Cardiac fibroblast (primary cell): ENCODE results near the gene ANKRD1.

Experiments
- DNase-seq, 2 donors: peaks; one replicate each; pipeline versions ENCODE4 v3.0.0 to v3.0.0-alpha.2; 2010; ENCODE audit warnings: low read depth in 2 of 2
- H3K4me3 ChIP-seq, 2 donors: replicated peaks in 1 of 2; 1 replicate in 1 of 2; 2 replicates in 1 of 2; pipeline ENCODE4 v1.5.1; 2011; ENCODE audit warnings: low read depth in 2 of 2, low read length in 2 of 2, mild to moderate bottlenecking in 2 of 2, moderate library complexity in 1 of 2
- CTCF ChIP-seq: IDR thresholded peaks from one replicate; pipeline ENCODE4 v1.5.1; 2011; ENCODE audit warnings: low read depth, mild to moderate bottlenecking, low read length, inconsistent platforms

ANKRD1 gene

GRCh38 chr10:90965720-90966119 is 44.8 kb upstream of the ANKRD1 start:
- no peak for TF ChIP-seq CTCF
- DNase-seq = no peak

GRCh38 chr10:90964781-90965465 is 44.0 kb upstream of the ANKRD1 start:
- peak in 1 of 2 donors; percentile 25 for DNase-seq
- H3K4me3 ChIP-seq = no peak overlapping the region
- no peak for TF ChIP-seq CTCF

More at GRCh38 chr10:90965720-90966119, 44.8 kb upstream of the ANKRD1 start:
- no peak overlapping the region for H3K4me3 ChIP-seq

- no peak for TF ChIP-seq CTCF
- no peak overlapping the region for H3K4me3 ChIP-seq
- DNase-seq = no peak
Measured at GRCh38 chr10:90963331-90963730, 42.4 kb upstream of the ANKRD1 start.

GRCh38 chr10:90960355-90960814 is 39.5 kb upstream of the ANKRD1 start:
- TF ChIP-seq CTCF = no peak
- DNase-seq = peak; percentile 70 to 92

GRCh38 chr10:90959826-90960225 is 38.9 kb upstream of the ANKRD1 start:
- DNase-seq = peak in 1 of 2 donors; percentile 48
- no peak overlapping the region for H3K4me3 ChIP-seq
- no peak for TF ChIP-seq CTCF

More at GRCh38 chr10:90960355-90960814, 39.5 kb upstream of the ANKRD1 start:
- no peak overlapping the region for H3K4me3 ChIP-seq

GRCh38 chr10:90958781-90959180 is 37.9 kb upstream of the ANKRD1 start:
- DNase-seq = peak in 1 of 2 donors; percentile 74
- H3K4me3 ChIP-seq = no peak overlapping the region
- no peak for TF ChIP-seq CTCF
